Measurements from ENCODE around the gene MOB1A. TPM values are rescaled to one million over a fixed set of nuclear protein-coding genes. Genes with fewer than 3 reads are reported as not detected.

The MOB1A gene
- total RNA-seq, 1 donor: 155 TPM

GRCh38 chr2:74149247-74149525 is 29.5 kb downstream of the MOB1A start:
- no peak overlapping the region for H3K4me3 ChIP-seq (ENCODE audit: low read depth, low read length)
- DNase-seq (ENCODE audit: low read depth): no peak
- no peak for TF ChIP-seq CTCF (IDR thresholded peaks at IDR 0.05; ENCODE audit: insufficient read depth, low read depth, low read length)

- DNase-seq (ENCODE audit: low read depth): no peak
- no peak for TF ChIP-seq CTCF (IDR thresholded peaks at IDR 0.05; ENCODE audit: insufficient read depth, low read depth, low read length)
- peak overlapping the region; percentile 79 for H3K4me3 ChIP-seq (ENCODE audit: low read depth, low read length)
Measured at GRCh38 chr2:74148457-74149246, 30.0 kb downstream of the MOB1A start.

GRCh38 chr2:74147727-74148456 is 30.8 kb downstream of the MOB1A start, which contains the start of gene BOLA3:
BOLA3 (minus strand) TSS chr2:74147912; CDS start chr2:74147874, 38 bp downstream.
- DNase-seq (ENCODE audit: low read depth): peak; percentile 73
- TF ChIP-seq CTCF (IDR thresholded peaks at IDR 0.05; ENCODE audit: insufficient read depth, low read depth, low read length): peak; percentile 51
- peak within 1 kb of the TSS; percentile 79 for H3K4me3 ChIP-seq (ENCODE audit: low read depth, low read length)

- DNase-seq (ENCODE audit: low read depth): peak; percentile 47
- H3K4me3 ChIP-seq (ENCODE audit: low read depth, low read length): peak overlapping the region; percentile 79
- TF ChIP-seq CTCF (IDR thresholded peaks at IDR 0.05; ENCODE audit: insufficient read depth, low read depth, low read length): no peak
Measured at GRCh38 chr2:74146929-74147726, 31.6 kb downstream of the MOB1A start.

- no peak overlapping the region for H3K4me3 ChIP-seq (ENCODE audit: low read depth, low read length)
- DNase-seq (ENCODE audit: low read depth): no peak
- peak; percentile 24 for TF ChIP-seq CTCF (IDR thresholded peaks at IDR 0.05; ENCODE audit: insufficient read depth, low read depth, low read length)
Measured at GRCh38 chr2:74142340-74142739, 36.3 kb downstream of the MOB1A start.

- DNase-seq (ENCODE audit: low read depth): no peak
- peak; percentile 21 for TF ChIP-seq CTCF (IDR thresholded peaks at IDR 0.05; ENCODE audit: insufficient read depth, low read depth, low read length)
- no peak overlapping the region for H3K4me3 ChIP-seq (ENCODE audit: low read depth, low read length)
Measured at GRCh38 chr2:74138600-74139323, 39.9 kb downstream of the MOB1A start.

All from fibroblast of villous mesenchyme (primary cell).